HepG2 (cell line): ENCODE results near the gene SHBG. TPM values are rescaled to one million over a fixed set of nuclear protein-coding genes. Genes with fewer than 3 reads are reported as not detected.
A peak's percentile ranks its signal among the peaks of the same experiment; 100 is the strongest.

ENCODE experiments used
- ADNP ChIP-seq: sonication (generic); formaldehyde crosslinking; IDR thresholded peaks from 2 replicates; pipeline ENCODE4 v1.4.0; 2020; ENCODE audit warnings: missing genetic modification reagents
- ESRRA ChIP-seq: sonication (generic); formaldehyde crosslinking; IDR thresholded peaks from 2 replicates; pipeline ENCODE4 v1.5.1; 2020; ENCODE audit warnings: mild to moderate bottlenecking, low read depth, missing genetic modification reagents
- FLYWCH1 ChIP-seq: sonication (generic); formaldehyde crosslinking; IDR thresholded peaks from 2 replicates; pipeline ENCODE4 v1.8.1; 2023; ENCODE audit warnings: mild to moderate bottlenecking, missing genetic modification reagents
- GTF3A ChIP-seq: sonication (generic); formaldehyde crosslinking; conservative IDR thresholded peaks from 2 replicates; pipeline ENCODE4 v1.4.0; 2020; ENCODE audit warnings: mild to moderate bottlenecking, missing genetic modification reagents
- HNRNPL ChIP-seq: fragments of 200-400 bp; formaldehyde crosslinking; IDR thresholded peaks from 2 replicates; pipeline ENCODE4 v1.6.1; 2017; ENCODE audit warnings: mild to moderate bottlenecking, low read depth, low read length
- ISL2 ChIP-seq: sonication (generic); formaldehyde crosslinking; IDR thresholded peaks from 2 replicates; pipeline ENCODE4 v1.5.0; 2020; ENCODE audit warnings: missing genetic modification reagents
- ISX ChIP-seq: sonication (generic); formaldehyde crosslinking; conservative IDR thresholded peaks from 2 replicates; pipeline ENCODE4 v1.5.0; 2020; ENCODE audit warnings: missing genetic modification reagents
- KLF11 ChIP-seq: IDR thresholded peaks from 2 replicates; pipeline ENCODE4 v1.6.1; 2016; ENCODE audit warnings: missing compliant biosample characterization
- MIXL1 ChIP-seq: IDR thresholded peaks from 2 replicates; pipeline ENCODE4 v1.6.1; 2016
- NRL ChIP-seq: sonication (generic); formaldehyde crosslinking; IDR thresholded peaks from 2 replicates; pipeline ENCODE4 v1.5.0; 2020; ENCODE audit warnings: missing genetic modification reagents, mild to moderate bottlenecking, moderate library complexity, borderline replicate concordance
- XRCC5 ChIP-seq: fragments of 200-400 bp; formaldehyde crosslinking; optimal IDR thresholded peaks from 2 replicates; pipeline ENCODE3; 2017; ENCODE audit warnings: mild to moderate bottlenecking, low read length
- ZBTB3 ChIP-seq: sonication (generic); formaldehyde crosslinking; IDR thresholded peaks from 2 replicates; pipeline ENCODE4 v1.4.0; 2020; ENCODE audit warnings: low read depth, mild to moderate bottlenecking, moderate library complexity, missing genetic modification reagents, borderline replicate concordance
- ZBTB42 ChIP-seq: sonication (generic); formaldehyde crosslinking; IDR thresholded peaks from 2 replicates; pipeline ENCODE4 v1.5.0; 2020; ENCODE audit warnings: mild to moderate bottlenecking, missing genetic modification reagents
- ZFYVE20 ChIP-seq: sonication (generic); formaldehyde crosslinking; IDR thresholded peaks from 2 replicates; pipeline ENCODE4 v1.8.0; 2023; ENCODE audit warnings: low read depth, mild to moderate bottlenecking, moderate library complexity, missing genetic modification reagents, borderline replicate concordance
- ZIK1 ChIP-seq: sonication (generic); formaldehyde crosslinking; IDR thresholded peaks from 2 replicates; pipeline ENCODE4 v1.5.0; 2020; ENCODE audit warnings: mild to moderate bottlenecking, low read depth, missing genetic modification reagents, borderline replicate concordance
- ZMYM4 ChIP-seq: sonication (generic); formaldehyde crosslinking; IDR thresholded peaks from 2 replicates; pipeline ENCODE4 v1.8.1; 2023; ENCODE audit warnings: mild to moderate bottlenecking, missing genetic modification reagents
- ZNF263 ChIP-seq: sonication (generic); formaldehyde crosslinking; IDR thresholded peaks from 2 replicates; pipeline ENCODE4 v1.4.0; 2020; ENCODE audit warnings: missing genetic modification reagents
- ZNF331 ChIP-seq: sonication (generic); formaldehyde crosslinking; IDR thresholded peaks from 2 replicates; pipeline ENCODE4 v1.4.0; 2020; ENCODE audit warnings: missing genetic modification reagents
- ZNF354B ChIP-seq: sonication (generic); formaldehyde crosslinking; IDR thresholded peaks from 2 replicates; pipeline ENCODE4 v1.8.0; 2022; ENCODE audit warnings: mild to moderate bottlenecking, missing genetic modification reagents
- ZNF547 ChIP-seq: sonication (generic); formaldehyde crosslinking; IDR thresholded peaks from 2 replicates; pipeline ENCODE4 v1.5.1; 2020; ENCODE audit warnings: mild to moderate bottlenecking, missing genetic modification reagents
- ZNF782 ChIP-seq: sonication (generic); formaldehyde crosslinking; IDR thresholded peaks from 2 replicates; pipeline ENCODE4 v1.4.0; 2020; ENCODE audit warnings: missing genetic modification reagents, mild to moderate bottlenecking, borderline replicate concordance
- polyA plus RNA-seq, 8 experiments: library from polyadenylated mRNA; depleted of rRNA in 3 of 8; stranded (reverse) in 7 of 8; unstranded in 1 of 8; fragments of >200 nt; fragmentation: Illumina TruSeq in 4 of 8; extraction: Trizol in 4 of 8; gene quantifications; 2 replicates each; pipeline versions ENCODE4 v1.2.1 to v1.2.3, GENCODE V29; 2011 to 2016; ENCODE audit warnings: low read depth in 4 of 8, missing spikeins in 1 of 8, mixed read lengths in 1 of 8; ENCODE audit not compliant: insufficient read depth in 1 of 8
- total RNA-seq, 5 experiments: library from RNA; depleted of rRNA; stranded (reverse); fragments of >200 nt; fragmentation: Illumina TruSeq; extraction: Trizol; gene quantifications; 2 replicates each; pipeline ENCODE4 v1.2.3, GENCODE V29; 2016; ENCODE audit warnings: low read depth in 1 of 5
- TF ChIP-seq, protein P1 (sequence below): sonication (generic); formaldehyde crosslinking; IDR thresholded peaks from 2 replicates; pipeline ENCODE4 v1.4.0; 2020; ENCODE audit warnings: missing genetic modification reagents
- TF ChIP-seq, protein P2 (sequence below): sonication (generic); formaldehyde crosslinking; IDR thresholded peaks from 2 replicates; pipeline ENCODE4 v1.8.0; 2022; ENCODE audit warnings: missing genetic modification reagents, low read depth, mild to moderate bottlenecking, borderline replicate concordance
- TF ChIP-seq, protein P3 (sequence below): sonication (generic); formaldehyde crosslinking; IDR thresholded peaks from 2 replicates; pipeline ENCODE4 v1.4.0; 2020; ENCODE audit warnings: missing genetic modification reagents; ENCODE audit errors: not compliant biosample characterization
- TF ChIP-seq, protein P4 (sequence below): sonication (generic); formaldehyde crosslinking; IDR thresholded peaks from 2 replicates; pipeline ENCODE4 v1.5.1; 2020; ENCODE audit warnings: missing genetic modification reagents, mild to moderate bottlenecking, borderline replicate concordance

The SHBG gene
- total and polyA plus RNA-seq, 2 of the 13 experiments (the other 11 are each of a cell fraction or from before 2014, with no cell fraction given) = 4.0 to 6.1 TPM

DNA sequence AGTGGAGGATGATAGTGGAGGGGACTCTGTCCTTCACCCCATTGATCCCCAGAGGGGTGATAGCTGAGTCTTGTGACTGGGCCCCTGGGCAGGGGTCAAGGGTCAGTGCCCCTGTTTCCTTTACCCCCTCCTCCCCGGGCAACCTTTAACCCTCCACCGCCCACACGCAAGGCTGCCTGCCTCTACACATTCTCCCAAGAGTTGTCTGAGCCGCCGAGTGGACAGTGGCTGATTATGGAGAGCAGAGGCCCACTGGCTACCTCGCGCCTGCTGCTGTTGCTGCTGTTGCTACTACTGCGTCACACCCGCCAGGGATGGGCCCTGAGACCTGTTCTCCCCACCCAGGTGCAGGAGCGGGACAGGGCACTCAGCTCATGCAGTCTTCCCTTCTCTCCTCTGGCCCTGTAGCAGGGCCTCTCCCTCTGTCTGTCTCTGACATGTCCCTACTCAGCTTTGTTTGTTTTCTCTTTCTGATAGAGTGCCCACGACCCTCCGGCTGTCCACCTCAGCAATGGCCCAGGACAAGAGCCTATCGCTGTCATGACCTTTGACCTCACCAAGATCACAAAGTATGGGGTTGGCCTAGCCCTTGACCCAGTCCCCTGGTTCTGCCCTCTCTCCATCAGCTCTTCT is at the start of gene SHBG (continued):
- TF ChIP-seq, protein P1, sequence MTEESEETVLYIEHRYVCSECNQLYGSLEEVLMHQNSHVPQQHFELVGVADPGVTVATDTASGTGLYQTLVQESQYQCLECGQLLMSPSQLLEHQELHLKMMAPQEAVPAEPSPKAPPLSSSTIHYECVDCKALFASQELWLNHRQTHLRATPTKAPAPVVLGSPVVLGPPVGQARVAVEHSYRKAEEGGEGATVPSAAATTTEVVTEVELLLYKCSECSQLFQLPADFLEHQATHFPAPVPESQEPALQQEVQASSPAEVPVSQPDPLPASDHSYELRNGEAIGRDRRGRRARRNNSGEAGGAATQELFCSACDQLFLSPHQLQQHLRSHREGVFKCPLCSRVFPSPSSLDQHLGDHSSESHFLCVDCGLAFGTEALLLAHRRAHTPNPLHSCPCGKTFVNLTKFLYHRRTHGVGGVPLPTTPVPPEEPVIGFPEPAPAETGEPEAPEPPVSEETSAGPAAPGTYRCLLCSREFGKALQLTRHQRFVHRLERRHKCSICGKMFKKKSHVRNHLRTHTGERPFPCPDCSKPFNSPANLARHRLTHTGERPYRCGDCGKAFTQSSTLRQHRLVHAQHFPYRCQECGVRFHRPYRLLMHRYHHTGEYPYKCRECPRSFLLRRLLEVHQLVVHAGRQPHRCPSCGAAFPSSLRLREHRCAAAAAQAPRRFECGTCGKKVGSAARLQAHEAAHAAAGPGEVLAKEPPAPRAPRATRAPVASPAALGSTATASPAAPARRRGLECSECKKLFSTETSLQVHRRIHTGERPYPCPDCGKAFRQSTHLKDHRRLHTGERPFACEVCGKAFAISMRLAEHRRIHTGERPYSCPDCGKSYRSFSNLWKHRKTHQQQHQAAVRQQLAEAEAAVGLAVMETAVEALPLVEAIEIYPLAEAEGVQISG (CRISPR knock-in tag) = no peak
- TF ChIP-seq ZNF782 (CRISPR knock-in tag) (no peak), ESRRA (CRISPR knock-in tag) (peak; percentile 58; the same call in 1 of the 2 replicates), KLF11 (CRISPR knock-in tag) (no peak), ZNF354B (CRISPR knock-in tag) (no peak), ZNF331 (CRISPR knock-in tag) (no peak), NRL (0 out of 2 replicates have a peak, but pooled peaks have one; percentile 73), ZNF547 (0 out of 2 replicates have a peak, but pooled peaks have one; percentile 45), XRCC5 (no peak), MIXL1 (no peak), ZMYM4 (CRISPR knock-in tag) (no peak), ZNF263 (CRISPR knock-in tag) (0 out of 2 replicates have a peak, but pooled peaks have one; percentile 38), FLYWCH1 (no peak), ZIK1 (CRISPR knock-in tag) (no peak), ZBTB42 (no peak), ZFYVE20 (CRISPR knock-in tag) (no peak), HNRNPL (0 out of 2 replicates have a peak, but pooled peaks have one; percentile 50), GTF3A (CRISPR knock-in tag) (no peak), ZBTB3 (CRISPR knock-in tag) (no peak), ADNP (CRISPR knock-in tag) (no peak), ISX (CRISPR knock-in tag) (no peak), ISL2 (CRISPR knock-in tag) (0 out of 2 replicates have a peak, but pooled peaks have one; percentile 34)
- TF ChIP-seq, protein P2, sequence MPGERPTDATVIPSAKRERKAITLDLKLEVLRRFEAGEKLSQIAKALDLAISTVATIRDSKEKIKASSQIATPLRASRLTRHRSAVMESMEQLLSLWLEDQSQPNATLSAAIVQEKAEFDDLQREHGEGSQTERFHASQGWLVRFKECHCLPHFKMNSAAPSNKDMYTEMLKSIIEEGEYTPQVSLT (CRISPR knock-in tag) = no peak
- TF ChIP-seq, protein P3, sequence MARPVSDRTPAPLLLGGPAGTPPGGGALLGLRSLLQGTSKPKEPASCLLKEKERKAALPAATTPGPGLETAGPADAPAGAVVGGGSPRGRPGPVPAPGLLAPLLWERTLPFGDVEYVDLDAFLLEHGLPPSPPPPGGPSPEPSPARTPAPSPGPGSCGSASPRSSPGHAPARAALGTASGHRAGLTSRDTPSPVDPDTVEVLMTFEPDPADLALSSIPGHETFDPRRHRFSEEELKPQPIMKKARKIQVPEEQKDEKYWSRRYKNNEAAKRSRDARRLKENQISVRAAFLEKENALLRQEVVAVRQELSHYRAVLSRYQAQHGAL (CRISPR knock-in tag) = no peak
- TF ChIP-seq, protein P4, sequence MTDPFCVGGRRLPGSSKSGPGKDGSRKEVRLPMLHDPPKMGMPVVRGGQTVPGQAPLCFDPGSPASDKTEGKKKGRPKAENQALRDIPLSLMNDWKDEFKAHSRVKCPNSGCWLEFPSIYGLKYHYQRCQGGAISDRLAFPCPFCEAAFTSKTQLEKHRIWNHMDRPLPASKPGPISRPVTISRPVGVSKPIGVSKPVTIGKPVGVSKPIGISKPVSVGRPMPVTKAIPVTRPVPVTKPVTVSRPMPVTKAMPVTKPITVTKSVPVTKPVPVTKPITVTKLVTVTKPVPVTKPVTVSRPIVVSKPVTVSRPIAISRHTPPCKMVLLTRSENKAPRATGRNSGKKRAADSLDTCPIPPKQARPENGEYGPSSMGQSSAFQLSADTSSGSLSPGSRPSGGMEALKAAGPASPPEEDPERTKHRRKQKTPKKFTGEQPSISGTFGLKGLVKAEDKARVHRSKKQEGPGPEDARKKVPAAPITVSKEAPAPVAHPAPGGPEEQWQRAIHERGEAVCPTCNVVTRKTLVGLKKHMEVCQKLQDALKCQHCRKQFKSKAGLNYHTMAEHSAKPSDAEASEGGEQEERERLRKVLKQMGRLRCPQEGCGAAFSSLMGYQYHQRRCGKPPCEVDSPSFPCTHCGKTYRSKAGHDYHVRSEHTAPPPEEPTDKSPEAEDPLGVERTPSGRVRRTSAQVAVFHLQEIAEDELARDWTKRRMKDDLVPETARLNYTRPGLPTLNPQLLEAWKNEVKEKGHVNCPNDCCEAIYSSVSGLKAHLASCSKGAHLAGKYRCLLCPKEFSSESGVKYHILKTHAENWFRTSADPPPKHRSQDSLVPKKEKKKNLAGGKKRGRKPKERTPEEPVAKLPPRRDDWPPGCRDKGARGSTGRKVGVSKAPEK (CRISPR knock-in tag) = no peak
